WTC11 (cell line): ENCODE data around the gene ATP9B. TPM values are rescaled to one million over a fixed set of nuclear protein-coding genes. Genes with fewer than 3 reads are reported as not detected.

Source experiments
- ATAC-seq: fragments of 200-7000 bp; cut with Tn5 transposase; 2 replicates; pipeline ENCODE4 v1.10.0; 2021; ENCODE audit warnings: mild to moderate bottlenecking, moderate library complexity
- CTCF ChIA-PET: fragments of 300-600 bp; sonication (Branson Sonifier 250); formaldehyde crosslinking; loops from one replicate; lab custom pipeline; 2021; ENCODE audit warnings: antibody characterized with exemption; lab: Charles Lee
- POLR2A ChIA-PET: fragments of 350-600 bp; sonication (Branson Sonifier 250); formaldehyde crosslinking; loops from one replicate; lab custom pipeline; 2021; ENCODE audit warnings: antibody characterized with exemption; lab: Charles Lee
- DNase-seq: peaks from one replicate; pipeline ENCODE4 v3.0.0; 2021; ENCODE audit warnings: low spot score
- H3K27ac Mint-ChIP-seq: 2 replicates; pipeline ENCODE4 v1.8.0; 2021; ENCODE audit warnings: mixed read lengths
- H3K27me3 Mint-ChIP-seq: 2 replicates; pipeline ENCODE4 v1.8.0; 2021; ENCODE audit warnings: low read depth, mild to moderate bottlenecking, moderate library complexity, mixed read lengths
- H3K36me3 Mint-ChIP-seq: 2 replicates; pipeline ENCODE4 v1.8.0; 2021; ENCODE audit warnings: mixed read lengths
- H3K4me1 Mint-ChIP-seq: 2 replicates; pipeline ENCODE4 v1.8.0; 2022; ENCODE audit warnings: mixed read lengths
- H3K4me3 Mint-ChIP-seq: 2 replicates; pipeline ENCODE4 v1.8.0; 2021; ENCODE audit warnings: mild to moderate bottlenecking, moderate library complexity, mixed read lengths
- H3K9me3 Mint-ChIP-seq: 2 replicates; pipeline ENCODE4 v1.8.0; 2021; ENCODE audit warnings: mixed read lengths
- ARID4B ChIP-seq: sonication (generic); formaldehyde crosslinking; IDR thresholded peaks from 2 replicates; pipeline ENCODE4 v1.8.0; 2023; ENCODE audit warnings: missing genetic modification reagents, mild to moderate bottlenecking, borderline replicate concordance
- ATF1 ChIP-seq: sonication (generic); formaldehyde crosslinking; IDR thresholded peaks from 2 replicates; pipeline ENCODE4 v1.8.1; 2023; ENCODE audit warnings: mild to moderate bottlenecking, moderate library complexity, missing genetic modification reagents
- ATF3 ChIP-seq: sonication (generic); formaldehyde crosslinking; conservative IDR thresholded peaks from 2 replicates; pipeline ENCODE4 v1.8.1; 2022; ENCODE audit warnings: mild to moderate bottlenecking, missing genetic modification reagents
- CBFB ChIP-seq: sonication (generic); formaldehyde crosslinking; IDR thresholded peaks from 2 replicates; pipeline ENCODE4 v1.8.1; 2022; ENCODE audit warnings: mild to moderate bottlenecking, low read depth, missing genetic modification reagents
- EMX1 ChIP-seq: fragments of 250-450 bp; sonication (Bioruptor Pico); IDR thresholded peaks from 2 replicates; pipeline ENCODE4 v1.8.0; 2021; ENCODE audit warnings: mild to moderate bottlenecking
- ESRRA ChIP-seq: sonication (generic); formaldehyde crosslinking; IDR thresholded peaks from 2 replicates; pipeline ENCODE4 v1.8.1; 2022; ENCODE audit warnings: mild to moderate bottlenecking, missing genetic modification reagents, borderline replicate concordance
- GABPB1 ChIP-seq: sonication (generic); formaldehyde crosslinking; IDR thresholded peaks from 2 replicates; pipeline ENCODE4 v1.8.1; 2023; ENCODE audit warnings: mild to moderate bottlenecking, missing genetic modification reagents
- IRF1 ChIP-seq: sonication (generic); formaldehyde crosslinking; IDR thresholded peaks from 2 replicates; pipeline ENCODE4 v1.8.0; 2023; ENCODE audit warnings: missing genetic modification reagents
- JUN ChIP-seq: sonication (generic); formaldehyde crosslinking; IDR thresholded peaks from 2 replicates; pipeline ENCODE4 v1.8.0; 2023; ENCODE audit warnings: mild to moderate bottlenecking, missing genetic modification reagents
- MYBL2 ChIP-seq: sonication (generic); formaldehyde crosslinking; IDR thresholded peaks from 2 replicates; pipeline ENCODE4 v1.8.1; 2023; ENCODE audit warnings: mild to moderate bottlenecking, moderate library complexity, missing genetic modification reagents
- PRDM15 ChIP-seq: sonication (generic); formaldehyde crosslinking; IDR thresholded peaks from 2 replicates; pipeline ENCODE4 v1.8.0; 2022; ENCODE audit warnings: missing genetic modification reagents
- PREB ChIP-seq: sonication (generic); formaldehyde crosslinking; IDR thresholded peaks from 2 replicates; pipeline ENCODE4 v1.8.1; 2022; ENCODE audit warnings: mild to moderate bottlenecking, missing genetic modification reagents, moderate library complexity, borderline replicate concordance
- SMAD3 ChIP-seq: sonication (generic); formaldehyde crosslinking; IDR thresholded peaks from 2 replicates; pipeline ENCODE4 v1.8.0; 2022; ENCODE audit warnings: missing genetic modification reagents, mild to moderate bottlenecking, borderline replicate concordance
- SOX15 ChIP-seq: fragments of 250-450 bp; sonication (Bioruptor Pico); IDR thresholded peaks from 2 replicates; pipeline ENCODE4 v1.9.0; 2021; ENCODE audit warnings: mild to moderate bottlenecking
- SP1 ChIP-seq: sonication (generic); formaldehyde crosslinking; conservative IDR thresholded peaks from 2 replicates; pipeline ENCODE4 v1.8.1; 2022; ENCODE audit warnings: missing genetic modification reagents
- USF1 ChIP-seq: sonication (generic); formaldehyde crosslinking; IDR thresholded peaks from 2 replicates; pipeline ENCODE4 v1.8.0; 2022; ENCODE audit warnings: mild to moderate bottlenecking, missing genetic modification reagents
- ZNF121 ChIP-seq: sonication (generic); formaldehyde crosslinking; IDR thresholded peaks from 2 replicates; pipeline ENCODE4 v1.8.0; 2023; ENCODE audit warnings: missing genetic modification reagents
- ZNF232 ChIP-seq: sonication (generic); formaldehyde crosslinking; IDR thresholded peaks from 2 replicates; pipeline ENCODE4 v1.8.0; 2022; ENCODE audit warnings: mild to moderate bottlenecking, missing genetic modification reagents
- ZNF425 ChIP-seq: fragments of 250-450 bp; sonication (Bioruptor Pico); conservative IDR thresholded peaks from 2 replicates; pipeline ENCODE4 v1.9.0; 2021; ENCODE audit warnings: mild to moderate bottlenecking
- ZNF671 ChIP-seq: fragments of 250-450 bp; sonication (Bioruptor Pico); IDR thresholded peaks from 2 replicates; pipeline ENCODE4 v1.8.0; 2021; ENCODE audit warnings: mild to moderate bottlenecking
- total RNA-seq: library from RNA; stranded (reverse); gene quantifications from 3 replicates; pipeline ENCODE4 v1.2.3, GENCODE V29; 2021

Gene ATP9B
- total RNA-seq, 1 experiment from 2014 or later, result 19.0 TPM

- Mint-ChIP-seq H3K9me3 (peaks cover 1% of the 10 kb centered on the region; the same call in 1 of the 2 replicates), H3K4me3 (no peak overlapping the region), H3K27ac (no peak overlapping the region), H3K27me3 (no peaks in the 10 kb centered on the region; the same call in 1 of the 2 replicates), H3K36me3 (peaks cover 13% of the 10 kb centered on the region), H3K4me1 (peaks cover 9% of the 10 kb centered on the region)
- CTCF ChIA-PET, result no interaction called here
- POLR2A ChIA-PET, result no interaction called here
- no peak for TF ChIP-seq PRDM15 (CRISPR knock-in tag)
- TF ChIP-seq ZNF671 (CRISPR knock-in tag), result no peak
- no peak for TF ChIP-seq IRF1
- TF ChIP-seq SMAD3 (CRISPR knock-in tag), result no peak
- TF ChIP-seq EMX1 (CRISPR knock-in tag), result no peak
- no peak for TF ChIP-seq SP1 (CRISPR knock-in tag)
- no peak for TF ChIP-seq ZNF425 (CRISPR knock-in tag)
- TF ChIP-seq ATF3, result no peak
- ATAC-seq (no peak), DNase-seq (no peak)
Measured at GRCh38 chr18:79333046-79333445, 263.9 kb downstream of the ATP9B start.

GRCh38 chr18:79334496-79335233 is 265.5 kb downstream of the ATP9B start:
- CTCF ChIA-PET, result interaction anchor here (1.6 kb wide), 1 partner anchor 350 kb away, joined by 3 read pairs; no protein-coding TSS in a partner anchor
- H3K4me1 Mint-ChIP-seq, result peaks cover 9% of the 10 kb centered on the region
- ATAC-seq, result no peak
- peaks cover 27% of the 10 kb centered on the region for H3K36me3 Mint-ChIP-seq
- H3K4me3 Mint-ChIP-seq, result no peak overlapping the region
- POLR2A ChIA-PET, result no interaction called here
- DNase-seq, result no peak
- H3K9me3 Mint-ChIP-seq, result peaks cover 5% of the 10 kb centered on the region; the same call in 1 of the 2 replicates
- H3K27me3 Mint-ChIP-seq, result no peaks in the 10 kb centered on the region; the same call in 1 of the 2 replicates
- no peak overlapping the region for H3K27ac Mint-ChIP-seq
- TF ChIP-seq ATF1 (CRISPR knock-in tag), result no peak
- no peak for TF ChIP-seq ZNF232 (CRISPR knock-in tag)
- no peak for TF ChIP-seq SOX15 (CRISPR knock-in tag)
- TF ChIP-seq JUN (CRISPR knock-in tag), result no peak
- TF ChIP-seq ESRRA (CRISPR knock-in tag), result no peak
- no peak for TF ChIP-seq ZNF671 (CRISPR knock-in tag)
- TF ChIP-seq ZNF121 (CRISPR knock-in tag), result no peak
- TF ChIP-seq CBFB, result no peak
- no peak for TF ChIP-seq GABPB1
- no peak for TF ChIP-seq PREB (CRISPR knock-in tag)
- TF ChIP-seq ARID4B (CRISPR knock-in tag), result no peak
- TF ChIP-seq USF1 (CRISPR knock-in tag), result no peak
- no peak for TF ChIP-seq MYBL2 (CRISPR knock-in tag)
